SIG-M5 (cell line): ENCODE measurements around the gene KRT28.
"Not testable (repeated sequence)": the region's sequence is repeated elsewhere in the genome, so short reads cannot be mapped to it uniquely, and the experiment has no call there.

Source experiments
- DNase-seq: peaks from one replicate; lab custom pipeline; 2025; lab: John Stamatoyannopoulos, UW

Gene KRT28

DNA sequence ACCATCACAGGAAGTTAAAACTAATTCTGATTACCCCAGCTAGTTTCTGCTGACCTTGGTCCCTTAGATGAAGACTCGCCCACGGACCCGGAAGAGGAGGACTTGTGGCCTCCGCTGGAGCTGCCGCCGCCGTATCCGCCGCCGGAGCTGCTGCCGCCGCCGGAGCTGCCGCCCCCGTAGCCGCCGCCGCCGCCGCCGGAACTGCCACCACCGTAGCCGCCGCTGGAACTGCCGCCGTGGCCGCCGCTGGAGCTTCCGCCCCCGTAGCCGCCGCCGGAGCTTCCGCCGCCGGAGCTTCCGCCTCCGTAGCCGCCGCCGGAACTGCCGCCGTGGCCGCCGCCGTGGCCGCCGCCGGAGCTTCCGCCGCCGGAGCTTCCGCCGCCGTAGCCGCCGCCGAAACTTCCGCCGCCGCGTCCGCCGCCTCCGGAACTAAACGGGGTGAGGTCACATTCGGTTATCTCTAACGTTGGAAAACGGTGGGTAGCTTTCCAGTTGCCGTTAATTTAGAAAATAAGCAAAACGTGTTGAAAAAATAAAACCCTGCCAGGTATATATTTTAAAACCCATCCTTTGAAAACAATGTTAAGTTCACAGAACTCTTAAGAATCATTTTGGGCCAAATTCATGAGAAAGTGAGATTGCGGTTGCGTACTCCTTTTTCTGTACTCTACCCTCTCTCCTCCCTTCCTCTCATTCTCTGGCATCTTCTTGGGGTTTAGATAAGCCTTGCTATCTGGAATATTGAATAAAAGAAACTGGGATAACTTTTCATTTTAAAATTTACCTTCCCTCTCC, 19.2 kb upstream of the KRT28 start:
- no peak for DNase-seq

DNA sequence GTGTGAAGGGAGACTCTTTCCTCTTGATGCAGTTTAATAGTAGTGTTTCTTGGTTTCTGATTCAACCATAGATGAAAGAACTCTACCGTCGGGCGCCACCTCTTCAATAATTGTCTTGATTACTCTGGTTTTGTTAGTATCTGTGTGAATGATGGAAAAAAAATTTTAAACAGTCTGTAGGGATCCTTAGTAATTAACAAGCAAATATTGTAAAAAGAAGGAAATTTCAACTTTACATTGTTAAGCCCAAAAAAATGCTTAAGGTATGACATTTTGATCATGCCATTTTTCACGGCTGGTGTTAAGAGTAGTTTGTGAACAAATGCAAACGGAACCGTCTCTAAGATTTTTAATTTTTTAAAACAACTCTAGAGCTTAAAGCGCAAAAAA, 18.6 kb upstream of the KRT28 start:
- DNase-seq: no peak

GRCh38 chr17:40817103-40817682, 17.4 kb upstream of the KRT28 start:
- no peak for DNase-seq

DNA sequence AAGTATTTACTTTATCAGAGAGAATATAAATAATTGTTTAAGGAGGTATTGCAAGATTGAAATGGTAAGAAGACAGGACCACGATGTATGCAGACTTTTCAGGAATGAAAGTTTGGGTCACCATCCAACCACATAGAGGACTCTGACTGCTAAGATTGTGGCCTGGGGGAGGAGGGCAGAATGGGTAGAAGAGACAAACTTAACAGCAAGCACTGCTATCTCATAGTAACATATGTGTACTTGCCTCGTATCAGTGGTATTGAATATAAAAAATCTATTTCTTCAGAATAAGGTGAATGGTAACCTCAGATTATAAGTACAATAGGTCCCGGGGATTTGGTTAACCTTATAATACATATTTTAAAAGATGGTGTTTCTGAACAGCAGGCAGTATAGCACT, 16.8 kb upstream of the KRT28 start:
- DNase-seq: no peak

DNA sequence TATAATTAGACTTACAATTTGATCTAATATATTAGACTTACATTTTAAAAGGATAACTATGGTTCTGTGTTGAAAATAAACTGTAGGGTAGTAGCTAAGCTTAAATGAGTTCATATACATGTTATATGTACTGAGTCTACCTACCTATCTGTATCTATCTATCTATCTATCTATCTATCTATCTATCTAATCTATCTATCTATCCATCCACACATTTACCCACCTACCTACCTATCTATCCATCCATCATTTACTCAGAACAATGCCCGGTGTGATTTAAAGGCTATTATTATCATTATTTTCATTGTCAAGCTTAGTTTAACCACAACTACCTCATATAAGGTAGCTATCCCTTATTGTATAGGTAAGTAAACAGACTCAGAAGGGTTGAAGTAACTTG, 15.6 kb upstream of the KRT28 start:
- DNase-seq: no peak

DNA sequence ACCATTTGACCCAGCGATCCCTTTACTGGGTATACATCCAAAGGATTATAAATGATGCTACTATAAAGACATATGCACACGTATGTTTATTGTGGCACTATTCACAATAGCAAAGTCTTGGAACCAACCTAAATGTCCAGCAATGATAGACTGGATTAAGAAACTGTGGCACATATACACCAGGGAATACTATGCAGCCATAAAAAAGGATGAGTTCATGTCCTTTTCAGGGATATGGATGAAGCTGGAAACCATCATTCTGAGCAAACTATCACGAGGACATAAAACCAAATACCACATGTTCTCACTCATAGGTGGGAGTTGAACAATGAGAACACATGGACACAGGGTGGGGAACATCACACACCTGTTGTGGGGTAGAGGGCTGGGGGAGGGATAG, 14.9 kb upstream of the KRT28 start:
- DNase-seq: not testable (repeated sequence)

DNA sequence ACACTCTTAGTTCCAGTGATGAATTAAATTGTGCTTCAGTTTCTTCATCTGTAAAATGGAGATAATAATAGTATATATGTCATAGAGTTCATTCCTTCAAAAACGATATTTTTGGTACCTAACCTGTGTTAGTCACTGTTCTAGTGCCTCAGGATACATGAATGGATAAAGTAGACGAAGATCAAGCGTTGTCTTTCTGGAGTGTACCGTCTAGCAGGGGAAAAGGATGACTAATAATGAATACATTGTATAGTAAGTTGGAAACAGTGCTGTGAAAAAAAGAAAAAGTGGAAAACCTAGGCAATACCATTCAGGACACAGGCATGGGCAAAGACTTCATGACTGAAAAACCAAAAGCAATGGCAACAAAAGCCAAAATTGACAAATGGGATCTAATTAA, 14.0 kb upstream of the KRT28 start:
- no peak for DNase-seq

DNA sequence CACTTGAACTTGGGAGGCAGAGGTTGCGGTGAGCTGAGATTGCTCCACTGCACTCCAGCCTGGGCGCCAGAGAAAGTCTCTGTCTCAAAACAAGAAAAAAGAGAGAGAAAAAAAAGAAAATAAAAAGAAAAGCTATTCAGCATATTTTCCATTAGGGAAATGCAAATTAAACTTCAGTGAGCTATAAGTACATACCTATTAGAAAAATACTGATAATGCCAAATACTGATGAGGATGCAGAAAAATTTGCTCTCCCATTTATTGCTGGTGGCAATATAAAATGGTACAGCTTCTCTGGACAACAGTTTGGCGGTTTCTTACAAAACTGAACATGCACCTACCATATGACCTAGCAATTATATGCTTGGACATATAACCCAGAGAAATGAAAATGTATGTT, 12.9 kb upstream of the KRT28 start:
- no peak for DNase-seq

DNA sequence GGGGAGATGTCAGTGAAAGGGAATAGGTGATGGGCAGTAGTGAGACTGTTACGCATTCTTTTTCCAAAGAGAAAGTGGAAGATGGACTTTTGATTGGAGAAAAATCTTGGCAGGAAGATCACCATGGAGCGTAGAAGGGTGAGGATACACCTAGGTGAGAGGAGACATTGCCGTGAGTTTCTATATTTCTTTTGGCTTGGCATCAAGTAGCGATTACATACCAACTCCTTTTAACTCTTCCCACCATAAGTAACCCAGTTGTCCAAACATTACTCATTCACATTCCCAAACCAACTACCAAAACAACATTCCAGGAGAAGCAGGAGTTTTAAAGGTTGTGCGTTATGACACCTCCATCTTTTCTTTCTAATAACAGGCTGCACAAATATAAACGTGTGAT, 10.7 kb upstream of the KRT28 start:
- DNase-seq: no peak

DNA sequence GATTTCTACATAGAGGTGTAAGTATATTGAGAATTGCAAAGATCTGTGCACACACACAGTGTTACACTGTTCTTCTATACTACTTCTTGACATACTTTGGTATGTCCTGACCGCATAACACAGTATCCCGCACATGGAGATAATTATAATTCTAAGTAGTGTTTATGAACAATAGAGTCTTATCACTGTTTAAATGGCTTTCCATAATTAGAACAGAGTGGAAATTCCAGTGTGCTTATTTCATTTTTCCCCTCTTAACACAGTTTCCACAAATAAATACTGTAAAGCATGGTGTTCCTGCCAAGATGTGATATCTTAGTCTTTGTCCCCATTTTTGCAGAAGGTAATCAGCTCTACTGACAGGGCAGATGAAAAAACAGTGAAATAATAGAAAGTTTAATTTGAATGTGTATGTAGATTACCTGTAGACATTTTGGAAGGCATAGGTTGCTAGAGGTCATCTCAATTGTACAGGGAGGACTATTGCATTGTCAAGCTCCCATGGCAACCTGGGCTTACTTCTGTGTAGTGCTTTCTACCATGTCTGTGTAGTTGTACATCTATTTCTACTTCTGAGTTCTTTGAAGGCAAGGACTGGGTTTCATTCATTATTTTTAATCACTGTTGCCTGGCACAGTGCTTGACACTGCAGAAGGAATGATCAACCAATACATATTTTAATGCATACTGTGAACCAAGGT, 10.1 kb upstream of the KRT28 start:
- DNase-seq: no peak

DNA sequence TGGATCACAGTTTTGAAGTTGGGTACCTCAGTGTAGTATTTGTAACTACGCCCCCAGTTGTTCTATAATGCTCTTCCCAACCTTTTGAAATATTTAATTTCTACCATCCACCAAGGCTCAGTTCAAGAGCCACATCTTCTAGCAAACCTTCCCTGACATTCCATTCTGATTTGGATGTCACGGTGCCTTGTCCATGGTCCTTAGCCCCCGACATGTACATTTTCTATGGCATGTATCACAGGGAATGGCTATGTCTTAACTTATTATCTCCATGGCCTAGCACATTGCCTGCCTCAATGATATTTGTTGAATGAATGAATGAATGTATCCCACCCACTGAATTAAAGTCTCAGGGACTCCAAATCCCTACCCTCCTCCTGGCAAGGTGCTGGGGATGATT, 6.4 kb upstream of the KRT28 start:
- DNase-seq: no peak

- DNase-seq: no peak
These were observed 3.9 kb upstream of the KRT28 start for GRCh38 chr17:40803617-40804082.

GRCh38 chr17:40801157-40801556, 1.4 kb upstream of the KRT28 start:
- no peak for DNase-seq

DNA sequence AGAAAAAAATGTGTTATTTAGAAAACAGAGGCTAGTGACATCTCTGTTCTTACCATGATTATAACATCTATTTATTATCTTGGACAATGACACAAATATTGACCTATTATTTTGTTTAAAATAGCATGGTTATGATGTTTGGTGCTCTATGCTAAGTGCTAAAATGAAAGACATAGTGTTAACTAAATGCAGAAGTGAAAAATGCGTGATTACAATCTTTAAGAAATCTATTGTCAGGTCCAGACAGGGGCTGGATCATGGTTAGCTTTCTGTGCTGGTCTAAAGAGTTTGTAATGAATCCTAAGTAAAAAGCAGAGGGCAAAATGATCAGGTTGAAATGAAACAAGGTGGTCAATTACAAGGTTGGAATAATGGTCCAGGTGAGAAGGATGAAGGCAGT, 622 bp upstream of the KRT28 start:
- no peak for DNase-seq

- DNase-seq: no peak
These were observed 2.9 kb downstream of the KRT28 start for GRCh38 chr17:40796846-40797245.

DNA sequence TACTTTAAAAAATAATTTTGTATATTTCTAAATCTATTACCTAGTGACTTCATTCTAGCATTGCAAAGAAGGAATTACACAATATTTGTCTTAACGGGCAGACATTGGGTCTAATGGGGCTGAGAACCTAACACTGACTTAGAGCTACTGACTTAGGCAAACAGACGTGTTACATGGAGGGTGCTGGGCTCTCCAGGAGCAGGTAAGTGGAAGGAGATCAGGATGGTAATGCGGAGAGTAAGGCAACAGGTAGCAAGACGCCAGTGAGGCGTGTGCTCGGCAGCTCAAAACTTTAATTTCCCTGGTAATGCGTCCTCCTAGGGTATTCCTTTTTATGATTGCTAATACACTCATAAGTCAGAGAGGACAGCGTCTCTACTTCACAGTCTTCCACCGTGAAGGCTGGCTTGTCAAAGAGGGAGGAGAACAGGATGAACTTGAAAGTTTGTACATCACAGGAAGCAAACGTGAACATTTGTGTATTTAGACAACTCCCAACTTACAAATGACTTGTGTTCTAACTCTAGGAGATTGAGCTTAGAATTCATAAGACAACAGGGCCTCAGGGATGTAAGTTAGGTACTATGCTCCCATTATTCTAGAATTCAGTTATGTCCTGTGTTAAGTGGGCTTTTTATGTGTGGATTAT, 4.6 kb downstream of the KRT28 start:
- DNase-seq: no peak

- no peak for DNase-seq
These were observed 5.3 kb downstream of the KRT28 start for GRCh38 chr17:40794466-40794865.

- DNase-seq: no peak
These were observed 5.9 kb downstream of the KRT28 start for GRCh38 chr17:40793832-40794231.

DNA sequence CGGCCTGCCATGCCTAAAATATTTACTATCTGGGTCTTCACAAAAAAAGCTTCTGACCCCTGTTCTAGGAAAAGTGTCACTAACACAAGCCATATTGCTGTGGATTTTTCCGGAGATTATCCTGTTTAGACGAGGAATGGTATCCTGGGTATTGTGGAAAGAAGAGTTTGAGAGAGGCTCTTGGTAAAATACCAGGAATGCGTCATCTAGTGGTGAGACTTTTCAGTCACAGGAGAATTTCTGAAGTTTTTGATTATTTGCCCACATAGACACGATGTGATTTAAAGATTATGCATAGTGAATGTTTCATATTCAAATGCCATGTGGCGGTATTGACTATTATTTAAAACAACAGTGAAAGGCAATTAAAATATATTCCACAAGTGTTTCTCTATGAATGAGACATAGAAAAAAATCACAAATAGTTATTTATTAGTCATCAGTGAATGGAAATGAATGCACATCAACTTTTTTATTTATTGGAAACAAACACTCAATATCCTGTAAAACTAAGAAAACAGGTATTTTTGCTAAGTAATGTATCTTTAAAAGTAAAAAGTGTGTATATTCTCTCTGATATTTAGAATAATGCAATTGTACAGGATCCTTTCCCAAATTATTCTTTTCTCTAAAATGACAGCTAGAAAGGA, 7.8 kb downstream of the KRT28 start:
- DNase-seq: no peak

DNA sequence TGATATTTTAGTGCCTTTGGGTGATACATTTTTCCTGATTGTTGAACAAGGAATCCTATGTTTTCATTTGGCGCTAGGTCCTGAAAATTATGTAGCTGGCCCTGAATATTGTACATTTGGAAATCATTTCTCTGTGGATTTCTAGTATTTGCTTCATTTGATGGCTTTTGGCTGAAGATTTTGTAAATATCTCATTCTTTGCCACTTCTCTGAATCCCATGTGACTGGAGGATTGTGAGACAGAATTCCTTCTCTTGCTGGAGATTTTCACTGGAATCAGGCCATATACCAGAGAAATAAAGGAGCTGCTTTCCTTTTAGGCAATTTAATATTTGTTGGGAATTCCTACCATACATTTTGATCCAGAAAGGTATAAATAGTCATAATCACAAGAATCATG, 8.6 kb downstream of the KRT28 start:
- no peak for DNase-seq

DNA sequence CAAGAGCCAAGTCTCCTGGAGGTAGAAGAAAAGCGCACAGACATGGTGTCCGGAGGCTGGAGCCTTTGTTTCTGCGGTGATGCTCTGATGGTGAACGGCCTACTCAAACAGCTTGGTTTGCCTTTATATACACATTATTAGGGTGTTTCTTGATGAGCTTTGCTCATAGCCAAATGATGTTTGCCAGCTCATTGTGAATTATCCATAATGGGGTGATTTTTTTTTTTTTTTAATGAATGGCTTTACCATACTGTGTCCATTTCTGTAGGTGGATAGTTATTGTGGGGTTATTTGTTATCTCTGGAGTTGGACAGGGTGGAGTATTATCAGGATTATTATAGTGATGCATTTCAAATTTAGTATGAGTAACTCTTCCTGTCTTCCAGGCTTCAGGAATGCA, 17.3 kb downstream of the KRT28 start, which contains the start of gene KRT27:
TSS of gene KRT27 (minus strand) at position 101 of the 400 bp plus-strand sequence. CDS start at position 44, 57 bp downstream.
- DNase-seq: no peak
